Hematopoietic multipotent progenitor cell (in vitro differentiated cells): ENCODE data around the gene SCLY. TPM values are rescaled to one million over a fixed set of nuclear protein-coding genes. Genes with fewer than 3 reads are reported as not detected.

Experiments
- small RNA-seq: library from RNA; depleted of rRNA; stranded (forward); fragments of <200 nt; gene quantifications from one replicate; pipeline ENCODE3, GENCODE V24; 2012
- total RNA-seq: library from RNA; depleted of rRNA; stranded (reverse); fragments of >200 nt; gene quantifications from one replicate; pipeline ENCODE4 v1.2.3, GENCODE V29; 2012

Gene SCLY
- total RNA-seq, 1 donor: 13.2 TPM

Small RNA genes within 50 kb of the gene (small RNA-seq; reads per million reads assigned to genes)
- gene RNU6-1333P: not detected

Other genes with a start within 250 kb of the SCLY start
- gene RAMP1, start 201.4 kb upstream of the SCLY start, total RNA-seq: 1.6 TPM
- gene UBE2F, start 94.0 kb upstream of the SCLY start, total RNA-seq: 28.5 TPM
- 1.1 TPM for gene ESPNL, start 39.3 kb downstream of the SCLY start, total RNA-seq
- not detected for gene KLHL30, start 77.7 kb downstream of the SCLY start, total RNA-seq
- 0.27 TPM for gene ERFE, start 98.0 kb downstream of the SCLY start, total RNA-seq
- gene ILKAP, start 142.7 kb downstream of the SCLY start, total RNA-seq: 19.4 TPM
- gene HES6, start 179.0 kb downstream of the SCLY start, total RNA-seq: 3.5 TPM
- gene PER2, start 227.6 kb downstream of the SCLY start, total RNA-seq: 19.9 TPM